HEK293 (cell line): Measurements from ENCODE around the gene MTHFD1L.

Experiments
- EGR2 ChIP-seq: fragments of 450-650 bp; formaldehyde crosslinking; IDR thresholded peaks from 2 replicates; pipeline ENCODE4 v1.5.1; 2016; ENCODE audit warnings: low read depth, missing biosample characterization, missing genetic modification characterization
- YY1 ChIP-seq: fragments of 450-650 bp; formaldehyde crosslinking; IDR thresholded peaks from 2 replicates; pipeline ENCODE4 v1.5.1; 2018; ENCODE audit warnings: missing biosample characterization, missing genetic modification characterization

DNA sequence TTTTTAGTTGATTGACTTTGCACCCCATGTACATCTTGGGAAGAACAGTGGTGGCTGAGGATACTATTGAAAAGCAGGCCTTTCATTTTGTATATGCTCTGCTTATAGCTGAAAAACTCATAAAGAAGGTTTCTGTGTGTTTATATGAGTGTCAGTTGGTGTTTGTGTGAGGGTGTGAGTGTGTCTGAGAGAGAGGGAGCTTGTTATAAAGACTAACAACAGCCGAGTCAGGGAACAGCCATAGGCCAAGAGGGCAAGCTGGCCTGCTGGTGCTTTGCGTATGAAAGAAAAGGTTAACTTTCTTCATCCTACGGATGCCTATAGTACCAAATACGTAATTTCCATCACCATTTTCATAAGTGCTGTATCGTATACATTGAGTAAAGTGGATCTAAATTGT lies 88.3 kb downstream of the MTHFD1L start:
- TF ChIP-seq YY1 (no peak), EGR2 (tag by site-specific recombination) (no peak)
